GM18505 (cell line): ENCODE results near the gene HEPACAM2.

ENCODE experiments used
- ATAC-seq: cut with Tn5 transposase; IDR thresholded peaks from one replicate; pipeline ENCODE4 v1.9.1; 2021; ENCODE audit not compliant: unreplicated experiment
- POLR2A ChIP-seq: IDR thresholded peaks from 4 replicates; pipeline ENCODE4 v1.6.1; 2011; ENCODE audit warnings: borderline replicate concordance; ENCODE audit not compliant: insufficient read depth, insufficient read length; ENCODE audit errors: extremely low read depth

HEPACAM2 gene

DNA sequence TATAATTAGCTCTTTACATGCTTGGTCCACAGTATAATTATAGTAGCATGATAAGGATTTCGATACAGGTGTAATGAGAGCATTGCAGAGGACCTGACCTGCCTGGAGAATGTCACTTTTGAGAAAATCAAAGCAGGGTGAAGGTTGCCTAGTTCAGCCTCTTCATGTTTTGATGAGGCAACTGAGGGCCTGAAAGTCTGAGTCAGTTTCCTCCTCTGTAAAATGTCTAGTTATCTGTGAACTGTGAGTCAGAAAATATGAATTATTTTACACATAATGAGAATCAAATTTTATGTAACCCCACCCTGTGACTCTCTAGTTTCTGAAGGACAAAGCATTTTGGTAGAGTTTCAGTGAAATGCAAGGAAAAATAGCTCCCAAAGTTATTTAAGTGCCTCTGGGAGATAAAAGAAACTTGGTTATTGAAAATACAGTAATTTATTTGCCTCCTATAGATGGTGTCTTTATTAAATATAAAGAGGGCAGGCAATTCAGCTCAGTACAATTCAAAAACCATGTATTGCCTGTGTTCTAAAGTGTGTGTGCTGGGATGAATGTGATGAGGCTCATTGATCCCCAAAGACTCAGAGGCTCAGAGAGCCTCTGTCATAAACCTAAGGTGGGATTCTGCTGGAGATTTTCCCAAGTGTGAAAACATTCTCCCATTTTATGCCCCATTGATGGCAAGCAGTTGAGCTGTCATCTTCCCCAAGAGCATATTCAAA, 40.8 kb downstream of the HEPACAM2 start:
- no peak for ATAC-seq
- TF ChIP-seq POLR2A: no peak

DNA sequence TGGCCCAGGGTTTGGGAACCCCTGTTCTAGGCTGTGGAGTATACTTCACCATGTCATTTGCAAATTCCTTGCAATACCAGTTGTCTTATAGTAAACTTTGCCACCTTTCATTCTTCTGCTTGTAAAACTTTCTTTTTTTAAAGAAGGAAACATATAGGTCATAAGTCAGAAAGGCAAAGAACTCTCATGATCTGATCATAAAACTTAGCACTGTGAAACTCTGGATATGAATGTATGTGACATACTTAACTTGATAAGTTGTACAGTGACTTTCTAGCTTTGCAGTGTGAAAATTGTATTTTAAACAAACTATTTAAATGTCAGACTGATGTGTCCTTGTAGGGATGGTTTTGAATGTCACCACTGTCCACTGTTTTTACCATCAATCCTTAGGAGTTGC, 47.1 kb downstream of the HEPACAM2 start:
- no peak for TF ChIP-seq POLR2A
- no peak for ATAC-seq

DNA sequence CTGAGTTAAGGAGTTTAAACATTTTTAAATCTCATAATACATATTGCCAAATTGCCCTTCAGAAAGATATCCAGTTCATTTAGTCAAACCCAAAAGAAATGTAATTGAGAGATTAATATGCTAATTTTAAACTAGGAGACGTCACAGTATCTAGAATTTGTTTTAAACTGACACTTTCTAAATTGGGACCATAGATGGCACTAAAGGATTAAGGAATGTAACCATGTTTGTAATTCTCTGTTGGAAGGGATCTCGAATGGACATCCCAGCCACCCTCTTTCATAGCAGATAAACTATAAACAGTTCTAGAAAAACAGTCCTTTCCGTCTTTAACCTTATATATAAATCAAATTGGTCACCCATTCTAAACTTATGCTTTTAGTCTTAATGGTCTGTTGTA, 48.1 kb downstream of the HEPACAM2 start:
- TF ChIP-seq POLR2A: no peak
- no peak for ATAC-seq

DNA sequence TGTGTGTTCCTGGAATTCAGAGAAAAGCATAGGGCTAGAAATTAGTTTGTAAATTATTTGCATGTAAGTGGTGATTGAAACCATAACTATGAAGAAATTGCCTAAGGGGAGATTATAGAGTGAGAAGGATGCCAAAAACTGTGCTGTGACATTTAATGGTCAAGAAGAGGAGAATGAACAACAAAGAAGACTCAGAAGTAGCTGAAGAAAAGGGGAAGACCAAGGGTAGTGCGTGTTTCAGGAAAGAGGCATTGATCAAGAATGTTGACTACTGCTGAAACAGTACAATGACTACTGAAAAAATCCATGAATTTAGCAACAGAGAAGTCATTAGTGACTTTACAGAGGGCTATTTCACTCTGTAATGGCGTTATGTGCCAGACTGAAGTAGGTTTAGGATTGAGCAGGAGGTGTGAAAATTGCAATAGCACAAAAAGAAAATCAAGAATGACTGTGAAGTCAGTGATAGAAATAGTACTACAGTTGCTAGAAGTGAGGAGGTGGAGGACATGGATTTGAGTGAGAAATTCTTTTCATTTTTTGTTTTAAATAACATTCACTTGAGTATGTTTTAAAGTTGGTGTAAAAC, 49.2 kb downstream of the HEPACAM2 start:
- ATAC-seq: no peak
- no peak for TF ChIP-seq POLR2A

DNA sequence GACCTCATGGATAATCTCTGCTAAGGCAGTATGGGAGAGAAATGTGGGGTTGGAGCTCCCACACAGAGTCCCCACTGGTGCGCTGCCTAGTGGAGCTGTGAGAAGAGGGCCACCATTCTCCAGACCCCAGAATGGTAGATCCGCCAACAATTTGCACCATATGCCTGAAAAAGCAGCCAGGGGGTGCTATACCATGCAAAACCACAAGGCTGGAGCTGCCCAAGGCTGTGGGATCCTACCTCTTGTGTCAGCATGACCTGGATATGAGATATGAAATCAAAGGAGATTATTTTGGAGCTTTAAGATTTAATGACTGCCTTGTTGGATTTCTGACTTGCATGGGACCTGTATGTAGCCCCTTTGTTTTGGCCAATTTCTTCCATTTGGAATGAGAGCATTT, 51.0 kb downstream of the HEPACAM2 start:
- no peak for ATAC-seq
- no peak for TF ChIP-seq POLR2A

DNA sequence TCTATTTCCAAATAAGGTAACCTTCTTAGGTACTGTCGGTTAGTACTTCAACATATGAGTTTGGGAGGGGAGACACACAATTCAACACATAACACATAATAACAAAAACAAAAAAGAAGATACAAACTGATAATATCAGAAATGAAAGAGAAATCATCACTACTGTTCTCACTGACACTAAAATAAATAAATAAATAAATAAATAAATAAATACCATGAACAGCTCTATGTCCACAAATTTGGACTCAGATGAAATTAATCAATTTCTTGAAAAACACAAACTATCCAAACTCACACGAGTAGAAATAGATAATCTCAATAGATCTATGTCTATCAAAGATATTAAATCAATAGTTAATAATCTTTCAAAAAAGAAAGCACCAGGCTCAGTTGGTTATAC, 53.6 kb downstream of the HEPACAM2 start:
- ATAC-seq: no peak
- no peak for TF ChIP-seq POLR2A

DNA sequence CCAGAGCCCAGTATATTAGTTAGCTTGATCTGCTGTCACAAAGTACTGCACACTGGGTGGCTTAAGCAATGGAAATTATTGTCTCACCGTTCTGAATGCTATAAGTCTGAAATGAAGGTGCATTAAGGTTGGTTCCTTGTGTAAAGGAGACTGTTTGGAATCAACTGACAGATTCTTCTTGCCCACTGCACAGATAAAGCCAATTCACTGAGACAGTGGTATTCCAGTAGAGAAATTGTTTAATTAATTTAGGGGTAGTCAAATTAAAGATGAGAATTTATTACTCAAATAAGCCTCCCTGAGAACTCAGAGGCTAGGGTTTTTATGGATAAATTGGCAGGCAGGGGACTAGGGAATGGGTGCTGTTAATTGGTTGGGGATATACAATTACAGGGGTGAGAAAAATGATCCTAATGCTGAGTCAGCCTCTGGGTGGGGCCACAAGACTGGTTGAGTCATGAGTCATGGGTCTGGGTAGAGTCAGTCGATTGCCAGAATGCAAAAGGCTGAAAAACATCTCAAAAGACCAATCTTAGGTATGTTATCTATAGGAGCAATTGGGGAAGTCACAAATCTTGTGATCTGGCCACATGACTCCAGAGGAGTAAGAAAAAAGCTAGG, 54.6 kb downstream of the HEPACAM2 start:
- ATAC-seq: no peak
- TF ChIP-seq POLR2A: no peak

DNA sequence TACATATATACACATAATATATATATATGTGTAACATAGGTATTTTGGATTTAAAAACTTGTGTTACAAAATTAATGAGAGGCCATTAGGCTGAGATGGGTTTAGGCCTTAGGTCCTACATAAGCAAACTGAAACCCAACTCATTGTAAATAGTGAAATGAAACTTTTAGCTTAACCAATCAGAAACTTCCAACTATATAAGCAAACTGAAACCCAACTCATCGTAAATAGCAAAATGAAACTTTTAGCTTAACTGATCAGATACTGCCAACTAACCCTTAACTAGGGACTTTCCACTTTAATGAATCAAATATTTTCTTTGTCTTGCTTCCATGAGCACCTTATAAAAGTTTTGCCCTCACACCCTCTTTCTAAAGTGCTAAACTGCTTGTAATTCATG, 60.8 kb downstream of the HEPACAM2 start:
- no peak for TF ChIP-seq POLR2A
- ATAC-seq: peak; percentile 100

DNA sequence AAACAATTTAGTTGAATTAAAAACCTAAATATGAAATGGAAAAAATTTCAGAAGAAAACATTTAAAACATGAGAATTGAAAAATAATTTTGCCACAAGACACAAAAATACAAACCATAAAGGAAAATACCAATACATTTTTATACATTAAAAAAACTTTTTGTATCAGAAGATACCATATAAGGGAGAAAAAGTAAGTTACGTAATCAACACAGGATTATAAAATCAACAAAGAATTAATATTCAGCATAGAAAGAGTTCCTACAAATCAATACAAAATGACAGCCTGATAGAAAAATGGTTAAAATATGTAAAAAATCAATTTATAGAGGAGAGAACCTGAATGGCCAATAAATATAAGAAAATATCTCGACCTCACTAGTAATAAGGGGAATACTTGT, 61.5 kb downstream of the HEPACAM2 start:
- no peak for ATAC-seq
- no peak for TF ChIP-seq POLR2A

DNA sequence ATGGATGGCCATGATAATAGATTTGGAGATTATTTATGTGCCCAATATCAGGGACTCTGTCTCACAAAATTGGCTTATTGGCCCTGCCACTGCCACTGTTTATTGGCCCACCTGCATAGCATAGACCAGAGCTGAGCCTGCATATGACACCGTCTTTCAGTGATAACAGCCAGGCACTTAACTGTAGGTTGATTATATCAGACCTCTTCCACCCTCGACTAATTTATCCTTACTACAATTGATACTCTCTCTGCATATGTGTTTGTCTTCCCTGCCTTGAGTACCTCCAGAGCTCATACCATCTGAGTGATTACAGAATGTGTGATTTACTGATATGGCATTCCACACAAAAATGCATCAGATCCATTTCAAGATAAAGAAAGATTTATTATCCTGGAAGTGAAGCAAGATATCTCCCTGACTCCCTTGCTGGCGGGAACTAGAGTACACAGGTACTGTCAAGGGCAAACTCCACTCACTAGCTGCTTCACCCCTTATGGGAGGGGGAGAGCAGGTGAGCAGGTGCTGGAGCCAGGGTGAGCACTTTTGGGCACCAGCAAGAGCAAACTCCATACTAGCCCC, 65.0 kb downstream of the HEPACAM2 start:
- TF ChIP-seq POLR2A: no peak
- no peak for ATAC-seq

DNA sequence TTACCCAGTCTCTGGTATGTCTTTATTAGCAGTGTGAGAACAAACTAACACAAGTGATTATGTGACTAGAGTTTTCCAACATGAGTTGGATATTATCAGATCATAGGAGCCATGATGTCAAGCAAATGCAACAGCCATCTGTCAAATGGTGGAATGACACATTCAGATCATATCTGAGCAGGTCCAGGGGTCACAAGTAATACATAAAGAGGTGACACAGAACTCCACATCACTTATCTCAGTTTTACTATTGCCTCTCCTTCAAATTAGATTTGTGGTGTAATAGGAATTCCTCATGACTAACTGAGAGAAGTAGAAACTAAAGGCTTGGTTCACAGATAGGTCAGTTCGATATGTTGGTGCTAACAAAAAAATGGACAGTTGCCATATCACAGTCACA, 65.9 kb downstream of the HEPACAM2 start:
- no peak for TF ChIP-seq POLR2A

DNA sequence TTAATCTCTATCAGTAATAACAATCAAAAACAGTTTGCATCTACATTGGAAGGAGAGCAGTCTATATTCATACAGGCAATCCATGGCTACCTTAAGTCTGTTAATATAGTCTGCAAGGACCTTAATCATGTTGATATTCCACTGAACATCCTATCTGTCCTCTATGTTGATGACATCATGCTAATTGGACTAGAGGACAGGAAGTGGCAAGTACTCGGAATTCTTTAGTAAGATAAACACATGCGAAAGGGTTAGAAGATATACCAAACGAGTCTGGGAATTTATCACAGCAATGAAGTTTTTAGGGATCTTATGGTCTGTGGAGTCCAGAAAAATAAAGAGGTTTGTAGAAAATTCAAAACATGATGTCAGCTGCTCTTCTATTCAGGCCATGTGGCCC, 66.8 kb downstream of the HEPACAM2 start:
- TF ChIP-seq POLR2A: no peak
- no peak for ATAC-seq

More for the DNA sequence above, 65.9 kb downstream of the HEPACAM2 start:
- no peak for ATAC-seq

DNA sequence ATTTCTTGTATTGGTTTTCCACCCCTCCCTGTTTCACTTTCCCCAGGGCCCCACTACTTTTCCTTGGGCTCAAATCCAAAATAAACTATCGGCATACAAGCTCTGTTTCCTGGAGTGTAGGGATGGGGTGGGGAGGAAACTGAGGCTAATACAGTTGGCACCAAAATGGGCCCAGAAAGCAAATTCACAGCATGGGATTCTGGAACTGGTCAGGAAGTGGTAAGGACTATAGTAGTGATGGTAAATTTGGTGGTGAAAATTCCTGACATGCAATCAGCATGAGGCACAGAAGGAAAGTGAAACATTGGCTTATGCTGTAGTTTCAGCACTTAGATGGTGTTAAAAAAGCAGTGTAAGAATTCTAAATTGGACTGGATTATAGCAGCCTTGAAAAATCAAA, 69.4 kb downstream of the HEPACAM2 start:
- ATAC-seq: no peak
- no peak for TF ChIP-seq POLR2A
